MM.1S (cell line): ENCODE results near the gene CNNM1.

ENCODE experiments used
- DNase-seq: peaks from one replicate; pipeline ENCODE4 v3.0.0-alpha.2; 2015
- H2AFZ ChIP-seq: fragments of 300-600 bp; sonication (generic); 2 replicates; pipeline ENCODE4 v1.6.0; 2016; ENCODE audit warnings: antibody characterized with exemption, low read length
- H3F3A ChIP-seq: fragments of 300-600 bp; sonication (generic); 2 replicates; pipeline ENCODE4 v1.6.1; 2016; ENCODE audit warnings: mild to moderate bottlenecking, antibody characterized with exemption, low read length, moderate library complexity, mixed read lengths; ENCODE audit not compliant: insufficient read depth
- H3K27ac ChIP-seq: fragments of 300-600 bp; sonication (generic); 2 replicates; pipeline ENCODE4 v1.5.1; 2016; ENCODE audit warnings: mild to moderate bottlenecking, low read length
- H3K27me3 ChIP-seq: fragments of 300-600 bp; sonication (generic); replicated peaks from 2 replicates; pipeline ENCODE4 v1.6.0; 2016; ENCODE audit warnings: low read length; ENCODE audit not compliant: insufficient read depth
- H3K36me3 ChIP-seq: fragments of 300-600 bp; sonication (generic); replicated peaks from 2 replicates; pipeline ENCODE4 v1.6.1; 2016; ENCODE audit warnings: mild to moderate bottlenecking, low read length, mixed read lengths; ENCODE audit not compliant: insufficient read depth
- H3K4me1 ChIP-seq: fragments of 300-600 bp; sonication (generic); 2 replicates; pipeline ENCODE4 v1.6.1; 2016; ENCODE audit warnings: low read length, mixed read lengths
- H3K4me2 ChIP-seq: fragments of 300-600 bp; sonication (generic); 2 replicates; pipeline ENCODE4 v1.6.0; 2016; ENCODE audit warnings: low read depth, low read length
- H3K4me3 ChIP-seq: fragments of 300-600 bp; sonication (generic); 2 replicates; pipeline ENCODE4 v1.5.1; 2016; ENCODE audit warnings: low read length, mixed read lengths
- H3K79me2 ChIP-seq: fragments of 300-600 bp; sonication (generic); 2 replicates; pipeline ENCODE4 v1.6.1; 2016; ENCODE audit warnings: mixed run types, low read length, mixed read lengths
- H3K9ac ChIP-seq: fragments of 300-600 bp; sonication (generic); 2 replicates; pipeline ENCODE4 v1.6.1; 2016; ENCODE audit warnings: low read length, mixed read lengths
- H3K9me2 ChIP-seq: fragments of 300-600 bp; sonication (generic); replicated peaks from 2 replicates; pipeline ENCODE4 v1.6.1; 2016; ENCODE audit warnings: mild to moderate bottlenecking, low read length, mixed read lengths; ENCODE audit not compliant: insufficient read depth
- H3K9me3 ChIP-seq: fragments of 300-600 bp; sonication (generic); replicated peaks from 2 replicates; pipeline ENCODE4 v1.6.1; 2016; ENCODE audit warnings: mild to moderate bottlenecking, low read length, mixed read lengths; ENCODE audit not compliant: insufficient read depth
- H4K20me1 ChIP-seq: fragments of 300-600 bp; sonication (generic); 2 replicates; pipeline ENCODE4 v1.6.1; 2016; ENCODE audit warnings: mild to moderate bottlenecking, low read length, moderate library complexity, mixed read lengths; ENCODE audit not compliant: insufficient read depth
- CTCF ChIP-seq: fragments of 300-600 bp; sonication (generic); IDR thresholded peaks from 2 replicates; pipeline ENCODE4 v1.5.1; 2016; ENCODE audit warnings: antibody characterized with exemption, low read length, mixed read lengths
- EZH2 ChIP-seq: fragments of 300-600 bp; sonication (generic); optimal IDR thresholded peaks from 2 replicates; pipeline ENCODE3; 2017; ENCODE audit warnings: low read depth, mild to moderate bottlenecking, antibody characterized with exemption, low read length, mixed read lengths
- EZH2phosphoT487 ChIP-seq: fragments of 300-600 bp; sonication (generic); IDR thresholded peaks from 2 replicates; pipeline ENCODE4 v1.6.1; 2018; ENCODE audit warnings: antibody characterized with exemption, low read length

CNNM1 gene

GRCh38 chr10:99328579-99329303 lies 415 bp upstream of the CNNM1 start:
- Histone ChIP-seq H2AFZ (no peak overlapping the region), H3K36me3 (no peaks in the 10 kb centered on the region), H3K9me3 (no peaks in the 10 kb centered on the region), H3K27ac (no peak overlapping the region), H3K79me2 (no peaks in the 10 kb centered on the region), H4K20me1 (no peaks in the 10 kb centered on the region), H3F3A (no peaks in the 10 kb centered on the region), H3K4me1 (no peaks in the 10 kb centered on the region), H3K9me2 (no peaks in the 10 kb centered on the region), H3K4me2 (no peak overlapping the region), H3K4me3 (no peak overlapping the region), H3K9ac (no peak overlapping the region), H3K27me3 (no peaks in the 10 kb centered on the region)
- DNase-seq = no peak
- no peak for TF ChIP-seq EZH2

- Histone ChIP-seq H2AFZ (no peak overlapping the region), H3K9me2 (no peaks in the 10 kb centered on the region), H3K27ac (no peak overlapping the region), H3K4me2 (no peak overlapping the region), H3K4me1 (no peaks in the 10 kb centered on the region), H3K79me2 (no peaks in the 10 kb centered on the region), H3K9ac (no peak overlapping the region), H3K27me3 (no peaks in the 10 kb centered on the region), H3K4me3 (no peak overlapping the region), H3F3A (no peaks in the 10 kb centered on the region), H4K20me1 (no peaks in the 10 kb centered on the region), H3K36me3 (no peaks in the 10 kb centered on the region), H3K9me3 (no peaks in the 10 kb centered on the region)
- DNase-seq = no peak
- TF ChIP-seq CTCF (no peak), EZH2phosphoT487 (no peak), EZH2 (no peak)
Measured at GRCh38 chr10:99329554-99330346, 594 bp downstream of the CNNM1 start.

GRCh38 chr10:99330347-99330924 lies 1.3 kb downstream of the CNNM1 start:
- Histone ChIP-seq H3K9ac (no peak overlapping the region), H4K20me1 (no peaks in the 10 kb centered on the region), H2AFZ (no peak overlapping the region), H3K27me3 (no peaks in the 10 kb centered on the region), H3K4me3 (no peak overlapping the region), H3K9me2 (no peaks in the 10 kb centered on the region), H3F3A (no peaks in the 10 kb centered on the region), H3K79me2 (no peaks in the 10 kb centered on the region), H3K9me3 (no peaks in the 10 kb centered on the region), H3K27ac (no peak overlapping the region), H3K4me2 (no peak overlapping the region), H3K36me3 (no peaks in the 10 kb centered on the region), H3K4me1 (no peaks in the 10 kb centered on the region)
- TF ChIP-seq EZH2phosphoT487 = no peak
- no peak for TF ChIP-seq CTCF
- no peak for TF ChIP-seq EZH2
- DNase-seq = no peak
